ENCODE measurements around the gene UEVLD. TPM values are rescaled to one million over a fixed set of nuclear protein-coding genes. Genes with fewer than 3 reads are reported as not detected.

Gene UEVLD
- total and polyA plus RNA-seq, 9 of the 15 experiments (the other 6 are each of a cell fraction or from before 2014, with no cell fraction given), result 4.7 to 12.6 (median 7.4) TPM

DNA sequence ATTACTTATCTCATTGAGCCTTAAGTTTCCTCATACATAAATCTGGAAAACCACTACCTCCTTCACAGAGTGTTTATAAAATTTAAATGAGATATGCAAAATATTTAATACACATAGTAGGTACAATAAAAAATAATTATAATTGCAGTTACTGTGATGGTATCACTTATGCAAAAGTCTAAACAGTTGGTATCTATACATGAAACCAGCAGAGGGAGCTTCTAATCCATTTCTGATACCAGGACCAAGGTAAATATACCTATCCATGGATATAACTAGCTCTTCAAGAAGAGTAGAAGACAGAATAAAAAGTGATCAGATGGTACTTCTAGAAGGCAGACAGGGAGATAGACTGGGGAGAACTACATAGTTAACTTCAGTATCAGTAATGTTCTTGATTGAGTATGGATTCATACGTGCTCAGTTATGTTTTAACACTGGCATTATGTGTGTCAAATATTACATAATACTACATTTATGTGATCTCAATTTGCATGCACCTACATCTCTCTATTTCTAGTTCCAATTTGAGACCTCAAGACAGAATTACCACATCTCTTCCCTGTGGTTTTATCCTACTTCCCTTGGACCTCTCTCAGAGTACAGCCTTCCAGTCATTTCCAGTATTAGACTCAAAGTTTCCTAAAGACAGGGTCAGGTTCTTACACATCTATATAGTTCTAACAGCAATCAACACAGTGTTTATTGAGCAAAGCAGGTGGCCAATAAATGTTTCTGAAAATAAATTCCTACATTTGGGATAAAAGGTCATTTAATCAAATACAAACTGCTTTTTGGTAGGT is 48.1 kb downstream of the UEVLD start (continued):
- TF ChIP-seq, protein P1, sequence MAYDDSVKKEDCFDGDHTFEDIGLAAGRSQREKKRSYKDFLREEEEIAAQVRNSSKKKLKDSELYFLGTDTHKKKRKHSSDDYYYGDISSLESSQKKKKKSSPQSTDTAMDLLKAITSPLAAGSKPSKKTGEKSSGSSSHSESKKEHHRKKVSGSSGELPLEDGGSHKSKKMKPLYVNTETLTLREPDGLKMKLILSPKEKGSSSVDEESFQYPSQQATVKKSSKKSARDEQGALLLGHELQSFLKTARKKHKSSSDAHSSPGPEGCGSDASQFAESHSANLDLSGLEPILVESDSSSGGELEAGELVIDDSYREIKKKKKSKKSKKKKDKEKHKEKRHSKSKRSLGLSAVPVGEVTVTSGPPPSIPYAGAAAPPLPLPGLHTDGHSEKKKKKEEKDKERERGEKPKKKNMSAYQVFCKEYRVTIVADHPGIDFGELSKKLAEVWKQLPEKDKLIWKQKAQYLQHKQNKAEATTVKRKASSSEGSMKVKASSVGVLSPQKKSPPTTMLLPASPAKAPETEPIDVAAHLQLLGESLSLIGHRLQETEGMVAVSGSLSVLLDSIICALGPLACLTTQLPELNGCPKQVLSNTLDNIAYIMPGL (CRISPR knock-in tag; IDR thresholded peaks at IDR 0.05), result no peak
- no peak for TF ChIP-seq CSDE1 (IDR thresholded peaks at IDR 0.05)

DNA sequence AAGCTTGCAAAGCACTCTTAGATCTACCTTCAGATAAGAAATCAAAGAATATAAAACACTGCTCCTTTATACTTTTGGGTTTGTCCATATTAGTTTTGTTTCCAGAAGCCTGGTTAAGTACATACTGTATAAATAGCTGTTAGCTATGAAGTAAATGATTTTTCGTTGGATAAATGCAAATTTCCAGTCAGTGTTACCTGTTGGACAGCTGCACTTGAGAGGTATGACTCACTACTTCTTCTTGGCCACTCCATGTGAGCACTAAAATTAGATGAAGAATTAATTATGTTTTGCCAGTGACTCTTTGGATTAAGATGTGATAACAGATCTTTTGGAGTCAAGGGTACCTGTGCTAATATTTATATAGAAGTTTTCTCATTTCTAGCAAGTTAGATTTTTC is 52.3 kb downstream of the UEVLD start:
- Histone ChIP-seq H2AFZ (ENCODE audit: low read depth, low read length) (no peak overlapping the region), H3K79me2 (ENCODE audit: control insufficient read depth, insufficient read depth, low read length) (no peaks in the 10 kb centered on the region), H3K4me3 (no peak overlapping the region), H3K9me3 (replicated peaks; ENCODE audit: control insufficient read depth, insufficient read depth, low read depth, low read length) (no peaks in the 10 kb centered on the region), H3K27me3 (ENCODE audit: control insufficient read depth in 2 of 2, insufficient read depth in 2 of 2, low read length in 2 of 2) (no peaks in the 10 kb centered on the region), H3K9me1 (ENCODE audit: control insufficient read depth, insufficient read depth, low read length) (no peaks in the 10 kb centered on the region), H3K9ac (ENCODE audit: insufficient read depth in 1 of 2, low read depth in 2 of 2, low read length in 2 of 2) (no peak overlapping the region), H4K20me1 (replicated peaks; ENCODE audit: control insufficient read depth, insufficient read depth, low read length) (no peaks in the 10 kb centered on the region), H3K4me1 (replicated peaks in 1 of 2; ENCODE audit: control insufficient read depth in 2 of 2, insufficient read depth in 2 of 2, low read length in 2 of 2) (no peaks in the 10 kb centered on the region), H3K36me3 (ENCODE audit: control insufficient read depth, insufficient read depth, low read length) (peaks cover 8% of the 10 kb centered on the region; the same call in 2 of the 3 replicates), H3K27ac (ENCODE audit: extremely low read depth, low read depth, low read length) (no peak overlapping the region), H3K4me2 (ENCODE audit: insufficient read depth, low read length) (no peak overlapping the region)
- BruUV-seq (replicated peaks), result no TSS peak
- no peak for FAIRE-seq
- 44% methylated on average over 1 of the region's 1 CpG for WGBS (ENCODE audit: insufficient coverage, low coverage, missing lambda C conversion rate)
- DNase-seq (ENCODE audit: extremely low read depth in 1 of 4, low spot score in 3 of 4), result no peak
- intact Hi-C loops (cut with micrococcal nuclease) (no loop called here), in situ Hi-C loops (cut with MboI) (loop anchor here (25.0 kb wide), 1 partner anchor 201 kb away; the partner anchor contains the start of gene IGSF22)
- CTCF ChIA-PET (ENCODE audit: low intra/inter-chr PET ratio), result no interaction called here
- POLR2A ChIA-PET, result interaction anchor here (1.2 kb wide), 1 partner anchor 10 kb away, joined by 3 read pairs; the partner anchor contains the start of gene TSG101
- no peak for ATAC-seq
- TF ChIP-seq, protein P2, sequence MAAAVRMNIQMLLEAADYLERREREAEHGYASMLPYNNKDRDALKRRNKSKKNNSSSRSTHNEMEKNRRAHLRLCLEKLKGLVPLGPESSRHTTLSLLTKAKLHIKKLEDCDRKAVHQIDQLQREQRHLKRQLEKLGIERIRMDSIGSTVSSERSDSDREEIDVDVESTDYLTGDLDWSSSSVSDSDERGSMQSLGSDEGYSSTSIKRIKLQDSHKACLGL (CRISPR knock-in tag; IDR thresholded peaks at IDR 0.05; ENCODE audit: borderline replicate concordance, poor library complexity, severe bottlenecking), result no peak
- TF ChIP-seq ZNF311 (CRISPR knock-in tag; IDR thresholded peaks at IDR 0.05) (no peak), ZBTB40 (IDR thresholded peaks at IDR 0.05) (no peak), ZBTB40 (CRISPR knock-in tag; IDR thresholded peaks at IDR 0.05) (no peak), CEBPG (CRISPR knock-in tag; IDR thresholded peaks at IDR 0.05) (no peak), CEBPG (tag; conservative IDR thresholded peaks at IDR 0.05 in 1 of 2, IDR thresholded peaks at IDR 0.05 in 1 of 2) (no peak)
